Peyer's patch (tissue), 4 donors: ENCODE data around the gene GLT6D1. TPM values are rescaled to one million over a fixed set of nuclear protein-coding genes. Genes with fewer than 3 reads are reported as not detected.

Experiments
- DNase-seq, 3 donors: peaks; one replicate each; pipeline ENCODE4 v3.0.0-alpha.2; 2017 to 2019
- H3K27ac ChIP-seq, 4 donors: fragments of 200-600 bp; sonication (generic); one replicate each; pipeline ENCODE4 v1.5.1; 2016 to 2019
- H3K27me3 ChIP-seq, 2 donors: fragments of 200-600 bp; sonication (generic); one replicate each; pipeline ENCODE4 v1.5.1; 2019
- H3K36me3 ChIP-seq, 3 donors: fragments of 200-600 bp; sonication (generic); one replicate each; pipeline ENCODE4 v1.5.1; 2016 to 2019
- H3K4me1 ChIP-seq, 4 donors: fragments of 200-600 bp; sonication (generic); one replicate each; pipeline ENCODE4 v1.5.1; 2016 to 2019
- H3K4me3 ChIP-seq, 4 donors: fragments of 200-600 bp; sonication (generic); 1 replicate in 3 of 4; 2 replicates in 1 of 4; pipeline ENCODE4 v1.5.1; 2016 to 2019; ENCODE audit warnings: mild to moderate bottlenecking in 1 of 4
- H3K9me3 ChIP-seq, 4 donors: fragments of 200-600 bp; sonication (generic); one replicate each; pipeline ENCODE4 v1.5.1; 2016 to 2019; ENCODE audit warnings: mild to moderate bottlenecking in 1 of 4
- CTCF ChIP-seq, 6 experiments: fragments of 450-650 bp in 4 of 6; fragments of 200-600 bp in 2 of 6; sonication (generic) in 1 of 6; IDR thresholded peaks; one replicate each; pipeline ENCODE4 v1.5.1; 2017 to 2019; ENCODE audit warnings: antibody characterized with exemption in 6 of 6, mild to moderate bottlenecking in 3 of 6, moderate library complexity in 1 of 6
- POLR2A ChIP-seq, 2 donors: fragments of 450-650 bp; IDR thresholded peaks; one replicate each; pipeline ENCODE4 v1.5.1; 2017; ENCODE audit warnings: antibody characterized with exemption in 2 of 2, mild to moderate bottlenecking in 2 of 2, moderate library complexity in 2 of 2
- total RNA-seq, 4 donors: library from RNA; depleted of rRNA; stranded (reverse); fragments of >200 nt; gene quantifications; one replicate each; pipeline ENCODE4 v1.1.0, GENCODE V29; 2016

The GLT6D1 gene
- total RNA-seq, 4 donors from 2014 or later, result not detected

GRCh38 chr9:135589596-135590485 is 49.5 kb downstream of the GLT6D1 start:
- Histone ChIP-seq H3K27ac (no peak overlapping the region), H3K36me3 (no peaks in the 10 kb centered on the region), H3K4me3 (no peak overlapping the region), H3K27me3 (no peaks in the 10 kb centered on the region), H3K9me3 (no peaks in the 10 kb centered on the region), H3K4me1 (no peaks in the 10 kb centered on the region)
- no peak for TF ChIP-seq CTCF (IDR thresholded peaks at IDR 0.05)
- TF ChIP-seq POLR2A (IDR thresholded peaks at IDR 0.05), result no peak
- peak in 1 of 3 donors; percentile 9 for DNase-seq

- Histone ChIP-seq H3K4me1 (no peaks in the 10 kb centered on the region), H3K4me3 (no peak overlapping the region), H3K27me3 (no peaks in the 10 kb centered on the region), H3K9me3 (no peaks in the 10 kb centered on the region), H3K27ac (no peak overlapping the region), H3K36me3 (no peaks in the 10 kb centered on the region)
- TF ChIP-seq POLR2A (IDR thresholded peaks at IDR 0.05) (no peak), CTCF (IDR thresholded peaks at IDR 0.05) (no peak)
- DNase-seq, result peak in 1 of 3 donors; percentile 33
These were observed 50.3 kb downstream of the GLT6D1 start for GRCh38 chr9:135588886-135589595.

GRCh38 chr9:135588371-135588770 is 51.0 kb downstream of the GLT6D1 start:
- Histone ChIP-seq H3K27me3 (no peaks in the 10 kb centered on the region), H3K36me3 (no peaks in the 10 kb centered on the region), H3K27ac (no peak overlapping the region), H3K9me3 (no peaks in the 10 kb centered on the region), H3K4me3 (no peak overlapping the region), H3K4me1 (no peaks in the 10 kb centered on the region)
- peak in 1 of 3 donors; percentile 17 for DNase-seq
- no peak for TF ChIP-seq CTCF (IDR thresholded peaks at IDR 0.05)
- TF ChIP-seq POLR2A (IDR thresholded peaks at IDR 0.05), result no peak

- no peaks in the 10 kb centered on the region for H3K4me1 ChIP-seq
- no peak for TF ChIP-seq POLR2A (IDR thresholded peaks at IDR 0.05)
- TF ChIP-seq CTCF (IDR thresholded peaks at IDR 0.05), result no peak
- DNase-seq, result no peak
- no peaks in the 10 kb centered on the region for H3K9me3 ChIP-seq
- no peaks in the 10 kb centered on the region for H3K27me3 ChIP-seq
- H3K27ac ChIP-seq, result no peak overlapping the region
- no peaks in the 10 kb centered on the region for H3K36me3 ChIP-seq
- H3K4me3 ChIP-seq, result no peak overlapping the region
These were observed 51.7 kb downstream of the GLT6D1 start for GRCh38 chr9:135587658-135588057.

- Histone ChIP-seq H3K27ac (no peak overlapping the region), H3K27me3 (no peaks in the 10 kb centered on the region), H3K36me3 (no peaks in the 10 kb centered on the region), H3K9me3 (no peaks in the 10 kb centered on the region), H3K4me3 (no peak overlapping the region), H3K4me1 (no peaks in the 10 kb centered on the region)
- no peak for TF ChIP-seq POLR2A (IDR thresholded peaks at IDR 0.05)
- no peak for TF ChIP-seq CTCF (IDR thresholded peaks at IDR 0.05)
- peak in 1 of 3 donors; percentile 34 for DNase-seq
These were observed 52.7 kb downstream of the GLT6D1 start for GRCh38 chr9:135586601-135587109.
